Neural cell (in vitro differentiated cells): Measurements from ENCODE around the gene RNF144B. TPM values are rescaled to one million over a fixed set of nuclear protein-coding genes. Genes with fewer than 3 reads are reported as not detected.

Experiments
- H2AFZ ChIP-seq: fragments of 200-600, 300-800 bp; sonication (generic), shearing (Covaris generic); 2 replicates; pipeline ENCODE4 v1.6.0; 2014; ENCODE audit warnings: low read depth, mild to moderate bottlenecking, antibody characterized with exemption, low read length, moderate library complexity
- H3F3A ChIP-seq: fragments of 200-600 bp; shearing (Covaris generic); 2 replicates; pipeline ENCODE4 v1.6.1; 2016; ENCODE audit warnings: mild to moderate bottlenecking, moderate library complexity, mixed read lengths, antibody characterized with exemption, low read length; ENCODE audit not compliant: insufficient read depth, poor library complexity, severe bottlenecking
- H3K27ac ChIP-seq: fragments of 200-600, 300-800 bp; sonication (generic), shearing (Covaris generic); 2 replicates; pipeline ENCODE4 v1.5.1; 2014; ENCODE audit warnings: mild to moderate bottlenecking, low read length, moderate library complexity
- H3K27me3 ChIP-seq: fragments of 300-800, 200-600 bp; sonication (generic), shearing (Covaris generic); 2 replicates; pipeline ENCODE4 v1.6.0; 2014; ENCODE audit warnings: mild to moderate bottlenecking, low read depth, low read length, moderate library complexity; ENCODE audit not compliant: insufficient read depth
- H3K36me3 ChIP-seq: fragments of 300-800, 200-600 bp; sonication (generic), shearing (Covaris generic); 2 replicates; pipeline ENCODE4 v1.5.1; 2014; ENCODE audit warnings: mild to moderate bottlenecking, antibody characterized with exemption, low read length, moderate library complexity; ENCODE audit not compliant: insufficient read depth
- H3K4me2 ChIP-seq: fragments of 300-800, 200-600 bp; sonication (generic), shearing (Covaris generic); 2 replicates; pipeline ENCODE4 v1.6.0; 2014; ENCODE audit warnings: mild to moderate bottlenecking, low read length
- H3K4me3 ChIP-seq: fragments of 300-800, 200-600 bp; sonication (generic), shearing (Covaris generic); 2 replicates; pipeline ENCODE4 v1.5.1; 2014; ENCODE audit warnings: mild to moderate bottlenecking, low read length, moderate library complexity
- H3K79me2 ChIP-seq: fragments of 200-600 bp; shearing (Covaris generic); replicated peaks from 2 replicates; pipeline ENCODE4 v1.6.0; 2014; ENCODE audit warnings: mild to moderate bottlenecking, low read length, moderate library complexity; ENCODE audit not compliant: insufficient read depth
- H3K9ac ChIP-seq: fragments of 300-800, 200-600 bp; sonication (generic), shearing (Covaris generic); 2 replicates; pipeline ENCODE4 v1.6.1; 2016; ENCODE audit warnings: mild to moderate bottlenecking, low read length, mixed read lengths
- H3K9me2 ChIP-seq: fragments of 200-600 bp; shearing (Covaris generic); 2 replicates; pipeline ENCODE4 v1.6.1; 2016; ENCODE audit warnings: mild to moderate bottlenecking, low read length, mixed read lengths; ENCODE audit not compliant: insufficient read depth
- H3K9me3 ChIP-seq: fragments of 200-600, 300-800 bp; sonication (generic), shearing (Covaris generic); 2 replicates; pipeline ENCODE4 v1.6.1; 2016; ENCODE audit warnings: mild to moderate bottlenecking, mixed run types, low read length, moderate library complexity, mixed read lengths
- H4K20me1 ChIP-seq: fragments of 200-600 bp; shearing (Covaris generic); 2 replicates; pipeline ENCODE4 v1.6.1; 2016; ENCODE audit warnings: mild to moderate bottlenecking, mixed run types; ENCODE audit not compliant: insufficient read depth
- EP300 ChIP-seq: fragments of 450-650 bp; conservative IDR thresholded peaks from 2 replicates; pipeline ENCODE4 v1.6.1; 2014; ENCODE audit warnings: antibody characterized with exemption, mild to moderate bottlenecking, moderate library complexity; ENCODE audit not compliant: poor library complexity, severe bottlenecking
- EZH2 ChIP-seq: fragments of 200-600, 300-800 bp; shearing (Covaris generic), sonication (generic); IDR thresholded peaks from 2 replicates; pipeline ENCODE4 v1.6.1; 2014; ENCODE audit warnings: antibody characterized with exemption, low read length, borderline replicate concordance, mild to moderate bottlenecking; ENCODE audit not compliant: insufficient read depth, poor library complexity, severe bottlenecking
- MXI1 ChIP-seq: fragments of 450-650 bp; conservative IDR thresholded peaks from 2 replicates; pipeline ENCODE4 v1.6.1; 2014; ENCODE audit warnings: antibody characterized with exemption, mild to moderate bottlenecking; ENCODE audit not compliant: poor library complexity, severe bottlenecking
- POLR2AphosphoS5 ChIP-seq: IDR thresholded peaks from 2 replicates; pipeline ENCODE4 v1.6.1; 2012
- RAD21 ChIP-seq: fragments of 450-650 bp; conservative IDR thresholded peaks from 2 replicates; pipeline ENCODE4 v1.6.1; 2014; ENCODE audit warnings: antibody characterized with exemption, mild to moderate bottlenecking, moderate library complexity
- REST ChIP-seq: IDR thresholded peaks from 2 replicates; pipeline ENCODE4 v1.6.1; 2012; ENCODE audit warnings: borderline replicate concordance
- SMC3 ChIP-seq: fragments of 450-650 bp; conservative IDR thresholded peaks from 2 replicates; pipeline ENCODE4 v1.6.1; 2014; ENCODE audit warnings: antibody characterized with exemption, mild to moderate bottlenecking, moderate library complexity; ENCODE audit not compliant: poor library complexity
- TAF1 ChIP-seq: IDR thresholded peaks from 2 replicates; pipeline ENCODE4 v1.6.1; 2012; ENCODE audit warnings: low read depth
- polyA plus RNA-seq: library from polyadenylated mRNA; depleted of rRNA; stranded (reverse); fragments of >200 nt; gene quantifications from 2 replicates; pipeline ENCODE4 v1.2.3, GENCODE V29; 2014
- TF ChIP-seq, protein P1 (sequence below): fragments of 450-650 bp; IDR thresholded peaks from 2 replicates; pipeline ENCODE4 v1.5.1; 2014; ENCODE audit warnings: antibody characterized with exemption, mild to moderate bottlenecking, moderate library complexity; ENCODE audit not compliant: poor library complexity, severe bottlenecking

RNF144B gene
- polyA plus RNA-seq, 1 donor from 2014 or later: 0.15 TPM

DNA sequence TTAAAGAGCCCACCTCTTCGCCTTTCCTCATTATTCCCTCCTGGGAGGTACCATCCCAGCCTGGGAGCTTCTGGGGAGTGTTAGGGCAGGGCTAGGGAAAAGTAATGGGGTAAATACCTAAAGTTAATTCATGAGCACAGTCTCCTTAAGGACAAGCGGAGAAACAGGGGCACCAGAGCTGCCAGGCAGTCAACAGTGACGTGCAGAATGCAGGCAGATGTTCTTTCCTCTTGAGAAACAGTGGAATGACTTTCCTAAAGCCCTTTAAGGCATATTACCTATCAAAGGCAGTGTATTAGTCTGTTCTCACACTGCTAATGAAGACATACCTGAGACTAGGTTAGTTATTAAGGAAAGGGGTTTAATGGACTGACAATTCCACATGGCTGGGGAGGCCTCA lies 76.3 kb downstream of the RNF144B start:
- no peak overlapping the region for H3K27ac ChIP-seq
- no peaks in the 10 kb centered on the region for H4K20me1 ChIP-seq
- no peaks in the 10 kb centered on the region for H3K36me3 ChIP-seq
- H3K9me2 ChIP-seq: no peaks in the 10 kb centered on the region
- H3K79me2 ChIP-seq: no peaks in the 10 kb centered on the region
- H3K4me2 ChIP-seq: no peak overlapping the region
- no peaks in the 10 kb centered on the region for H3F3A ChIP-seq
- peaks cover 5% of the 10 kb centered on the region for H3K9me3 ChIP-seq
- H3K4me3 ChIP-seq: no peak overlapping the region
- H3K9ac ChIP-seq: no peak overlapping the region
- TF ChIP-seq EZH2: no peak
- TF ChIP-seq MXI1: no peak
- no peak for TF ChIP-seq RAD21
- TF ChIP-seq EP300: no peak
- TF ChIP-seq TAF1: no peak
- no peak for TF ChIP-seq SMC3
- no peak for TF ChIP-seq POLR2AphosphoS5
- TF ChIP-seq REST: no peak
- TF ChIP-seq, protein P1, sequence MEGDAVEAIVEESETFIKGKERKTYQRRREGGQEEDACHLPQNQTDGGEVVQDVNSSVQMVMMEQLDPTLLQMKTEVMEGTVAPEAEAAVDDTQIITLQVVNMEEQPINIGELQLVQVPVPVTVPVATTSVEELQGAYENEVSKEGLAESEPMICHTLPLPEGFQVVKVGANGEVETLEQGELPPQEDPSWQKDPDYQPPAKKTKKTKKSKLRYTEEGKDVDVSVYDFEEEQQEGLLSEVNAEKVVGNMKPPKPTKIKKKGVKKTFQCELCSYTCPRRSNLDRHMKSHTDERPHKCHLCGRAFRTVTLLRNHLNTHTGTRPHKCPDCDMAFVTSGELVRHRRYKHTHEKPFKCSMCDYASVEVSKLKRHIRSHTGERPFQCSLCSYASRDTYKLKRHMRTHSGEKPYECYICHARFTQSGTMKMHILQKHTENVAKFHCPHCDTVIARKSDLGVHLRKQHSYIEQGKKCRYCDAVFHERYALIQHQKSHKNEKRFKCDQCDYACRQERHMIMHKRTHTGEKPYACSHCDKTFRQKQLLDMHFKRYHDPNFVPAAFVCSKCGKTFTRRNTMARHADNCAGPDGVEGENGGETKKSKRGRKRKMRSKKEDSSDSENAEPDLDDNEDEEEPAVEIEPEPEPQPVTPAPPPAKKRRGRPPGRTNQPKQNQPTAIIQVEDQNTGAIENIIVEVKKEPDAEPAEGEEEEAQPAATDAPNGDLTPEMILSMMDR: no peak
- H3K27me3 ChIP-seq: no peaks in the 10 kb centered on the region
- H2AFZ ChIP-seq: no peak overlapping the region

- no peaks in the 10 kb centered on the region for H3K36me3 ChIP-seq
- H3K4me2 ChIP-seq: no peak overlapping the region
- H3K9me3 ChIP-seq: peaks cover 5% of the 10 kb centered on the region
- H3K27me3 ChIP-seq: no peaks in the 10 kb centered on the region
- no peak overlapping the region for H3K27ac ChIP-seq
- no peaks in the 10 kb centered on the region for H4K20me1 ChIP-seq
- TF ChIP-seq EZH2: no peak
- no peak for TF ChIP-seq EP300
- no peak for TF ChIP-seq TAF1
- no peak for TF ChIP-seq SMC3
- no peak for TF ChIP-seq MXI1
- no peak for TF ChIP-seq REST
- TF ChIP-seq RAD21: no peak
- TF ChIP-seq, protein P1: no peak
- no peak for TF ChIP-seq POLR2AphosphoS5
- H3F3A ChIP-seq: no peaks in the 10 kb centered on the region
- no peaks in the 10 kb centered on the region for H3K9me2 ChIP-seq
- no peaks in the 10 kb centered on the region for H3K79me2 ChIP-seq
- H2AFZ ChIP-seq: no peak overlapping the region
- no peak overlapping the region for H3K9ac ChIP-seq
- no peak overlapping the region for H3K4me3 ChIP-seq
Measured at GRCh38 chr6:18464176-18464575, 77.0 kb downstream of the RNF144B start.
